Stimulated activated CD4-positive, alpha-beta T cell treated with anti-CD3 and anti-CD28 coated beads, Interleukin-2, amount 100 ng/mL, for 4 hours (primary cell): ENCODE results near the gene GATAD2B.
"Not testable (repeated sequence)": the region's sequence is repeated elsewhere in the genome, so short reads cannot be mapped to it uniquely, and the experiment has no call there.

Experiments
- DNase-seq: peaks from one replicate; pipeline ENCODE4 v3.0.0-alpha.2; 2020; ENCODE audit warnings: low read depth

GATAD2B gene

DNA sequence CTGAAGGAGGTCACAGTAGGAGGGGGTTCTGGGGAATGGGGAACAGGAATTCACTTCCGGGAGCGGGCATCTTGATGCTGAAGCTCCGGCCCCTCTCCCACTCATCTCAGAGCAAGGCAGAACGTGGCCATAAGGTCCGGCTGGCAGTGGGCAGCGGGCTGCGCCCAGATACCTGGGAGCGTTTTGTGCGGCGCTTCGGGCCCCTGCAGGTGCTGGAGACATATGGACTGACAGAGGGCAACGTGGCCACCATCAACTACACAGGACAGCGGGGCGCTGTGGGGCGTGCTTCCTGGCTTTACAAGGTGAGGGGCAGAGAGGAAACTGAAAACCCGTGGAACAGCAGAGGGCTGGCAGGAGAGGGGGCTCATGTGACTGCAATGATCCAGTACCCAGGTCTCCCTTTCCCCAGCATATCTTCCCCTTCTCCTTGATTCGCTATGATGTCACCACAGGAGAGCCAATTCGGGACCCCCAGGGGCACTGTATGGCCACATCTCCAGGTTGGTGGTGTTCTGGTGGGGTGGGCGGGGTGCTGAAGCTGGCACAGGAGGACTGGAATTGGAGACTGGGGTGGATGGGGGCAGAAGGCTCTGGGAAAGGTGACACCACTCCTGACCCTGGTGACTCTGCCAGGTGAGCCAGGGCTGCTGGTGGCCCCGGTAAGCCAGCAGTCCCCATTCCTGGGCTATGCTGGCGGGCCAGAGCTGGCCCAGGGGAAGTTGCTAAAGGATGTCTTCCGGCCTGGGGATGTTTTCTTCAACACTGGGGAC is 144.5 kb downstream of the GATAD2B start:
- no peak for DNase-seq

DNA sequence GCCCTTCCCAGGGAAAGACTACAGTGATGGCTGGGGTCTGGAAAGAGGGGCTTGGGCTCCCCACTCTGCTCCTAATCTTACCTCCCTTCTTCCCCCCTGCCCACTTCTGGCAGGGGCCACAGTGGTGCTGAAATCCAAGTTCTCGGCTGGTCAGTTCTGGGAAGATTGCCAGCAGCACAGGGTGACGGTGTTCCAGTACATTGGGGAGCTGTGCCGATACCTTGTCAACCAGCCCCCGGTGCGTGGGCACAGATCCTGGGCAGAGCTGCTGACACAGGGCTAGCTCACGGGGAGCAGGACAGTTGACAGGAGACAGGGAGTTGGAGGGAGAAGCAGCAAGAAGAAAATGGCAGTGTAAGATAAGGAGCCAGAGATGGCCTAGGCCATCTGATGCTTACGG is 145.1 kb downstream of the GATAD2B start:
- DNase-seq: no peak

DNA sequence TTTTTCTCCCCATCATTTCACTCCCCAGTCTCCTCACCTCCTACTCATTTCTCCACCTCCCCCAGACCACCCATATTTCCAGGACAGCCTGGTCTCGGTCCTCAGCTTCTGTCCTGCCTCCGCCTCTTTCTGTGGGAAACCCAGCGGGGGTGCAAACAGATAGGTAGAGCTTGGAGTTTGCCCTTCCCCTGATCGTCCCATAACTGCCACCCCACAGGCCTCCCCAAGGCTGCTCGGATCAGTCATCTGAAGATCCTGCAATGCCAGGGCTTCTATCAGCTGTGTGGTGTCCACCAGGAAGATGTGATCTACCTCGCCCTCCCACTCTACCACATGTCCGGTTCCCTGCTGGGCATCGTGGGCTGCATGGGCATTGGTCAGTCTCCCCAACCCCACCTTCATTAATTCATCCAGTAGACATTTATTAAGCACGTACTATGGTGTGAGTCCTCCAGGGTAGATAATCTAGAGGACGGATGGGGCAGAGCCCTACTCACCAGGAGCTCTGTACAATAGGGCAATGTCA is 145.9 kb downstream of the GATAD2B start:
- DNase-seq: no peak

DNA sequence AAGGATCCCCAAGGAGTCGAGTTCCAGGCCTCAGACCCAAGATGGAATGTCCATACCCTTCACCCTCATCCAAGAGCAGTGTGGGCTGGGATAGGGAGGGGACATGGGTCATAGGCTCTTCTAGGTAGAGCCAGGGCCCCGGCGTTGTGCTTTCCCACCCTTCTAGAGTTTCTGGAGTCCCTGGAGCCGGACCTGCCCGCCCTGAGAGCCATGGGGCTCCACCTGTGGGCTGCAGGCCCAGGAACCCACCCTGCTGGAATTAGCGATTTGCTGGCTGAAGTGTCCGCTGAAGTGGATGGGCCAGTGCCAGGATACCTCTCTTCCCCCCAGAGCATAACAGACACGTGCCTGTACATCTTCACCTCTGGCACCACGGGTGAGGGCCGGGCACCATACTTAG is 146.4 kb downstream of the GATAD2B start:
- DNase-seq: no peak

DNA sequence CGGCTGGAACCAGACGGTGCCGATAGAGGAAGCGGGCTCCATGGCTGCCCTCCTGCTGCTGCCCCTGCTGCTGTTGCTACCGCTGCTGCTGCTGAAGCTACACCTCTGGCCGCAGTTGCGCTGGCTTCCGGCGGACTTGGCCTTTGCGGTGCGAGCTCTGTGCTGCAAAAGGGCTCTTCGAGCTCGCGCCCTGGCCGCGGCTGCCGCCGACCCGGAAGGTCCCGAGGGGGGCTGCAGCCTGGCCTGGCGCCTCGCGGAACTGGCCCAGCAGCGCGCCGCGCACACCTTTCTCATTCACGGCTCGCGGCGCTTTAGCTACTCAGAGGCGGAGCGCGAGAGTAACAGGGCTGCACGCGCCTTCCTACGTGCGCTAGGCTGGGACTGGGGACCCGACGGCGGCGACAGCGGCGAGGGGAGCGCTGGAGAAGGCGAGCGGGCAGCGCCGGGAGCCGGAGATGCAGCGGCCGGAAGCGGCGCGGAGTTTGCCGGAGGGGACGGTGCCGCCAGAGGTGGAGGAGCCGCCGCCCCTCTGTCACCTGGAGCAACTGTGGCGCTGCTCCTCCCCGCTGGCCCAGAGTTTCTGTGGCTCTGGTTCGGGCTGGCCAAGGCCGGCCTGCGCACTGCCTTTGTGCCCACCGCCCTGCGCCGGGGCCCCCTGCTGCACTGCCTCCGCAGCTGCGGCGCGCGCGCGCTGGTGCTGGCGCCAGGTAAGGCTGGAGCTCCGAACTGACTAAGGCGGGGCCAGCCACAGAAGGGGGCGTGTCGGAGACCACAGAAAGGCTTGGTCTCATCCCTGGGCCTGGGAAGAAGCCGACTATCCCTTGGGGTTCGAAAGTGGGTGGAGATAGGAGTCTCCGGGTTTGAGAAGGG is 147.1 kb downstream of the GATAD2B start:
- DNase-seq: peak; percentile 46

DNA sequence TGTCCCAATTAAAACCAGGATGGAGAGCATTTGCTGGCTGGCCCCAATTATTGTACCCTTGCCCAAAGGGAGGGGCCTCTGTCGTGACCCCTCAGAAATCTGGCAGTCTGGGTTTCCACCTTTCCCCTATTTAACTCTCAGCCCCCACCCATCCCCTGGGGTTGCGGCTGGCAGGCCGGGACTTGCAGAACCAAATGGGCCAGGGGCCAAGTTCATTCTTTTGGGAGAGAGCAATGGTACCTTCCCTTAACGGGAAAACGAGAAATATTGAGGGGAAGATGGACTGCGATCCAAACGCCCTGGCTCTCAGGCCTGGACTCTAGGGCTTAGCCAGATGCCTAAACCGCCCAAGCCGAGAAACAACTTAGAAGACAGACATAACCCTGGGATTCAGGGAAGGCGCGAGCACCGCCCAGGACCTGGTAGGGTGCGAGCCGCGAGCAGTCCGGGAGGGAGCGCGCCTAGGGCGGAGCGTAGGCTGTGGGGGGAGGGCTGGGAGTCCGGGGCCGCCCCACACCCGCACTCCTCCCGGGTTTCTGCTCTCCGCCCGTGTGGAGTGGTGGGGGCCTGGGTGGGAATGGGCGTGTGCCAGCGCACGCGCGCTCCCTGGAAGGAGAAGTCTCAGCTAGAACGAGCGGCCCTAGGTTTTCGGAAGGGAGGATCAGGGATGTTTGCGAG is 147.9 kb downstream of the GATAD2B start, which contains the start of gene SLC27A3:
TSS of gene SLC27A3 (plus strand) at position 628 of the 678 bp plus-strand sequence. CDS start 91 bp downstream, outside the sequence.
- DNase-seq: no peak

DNA sequence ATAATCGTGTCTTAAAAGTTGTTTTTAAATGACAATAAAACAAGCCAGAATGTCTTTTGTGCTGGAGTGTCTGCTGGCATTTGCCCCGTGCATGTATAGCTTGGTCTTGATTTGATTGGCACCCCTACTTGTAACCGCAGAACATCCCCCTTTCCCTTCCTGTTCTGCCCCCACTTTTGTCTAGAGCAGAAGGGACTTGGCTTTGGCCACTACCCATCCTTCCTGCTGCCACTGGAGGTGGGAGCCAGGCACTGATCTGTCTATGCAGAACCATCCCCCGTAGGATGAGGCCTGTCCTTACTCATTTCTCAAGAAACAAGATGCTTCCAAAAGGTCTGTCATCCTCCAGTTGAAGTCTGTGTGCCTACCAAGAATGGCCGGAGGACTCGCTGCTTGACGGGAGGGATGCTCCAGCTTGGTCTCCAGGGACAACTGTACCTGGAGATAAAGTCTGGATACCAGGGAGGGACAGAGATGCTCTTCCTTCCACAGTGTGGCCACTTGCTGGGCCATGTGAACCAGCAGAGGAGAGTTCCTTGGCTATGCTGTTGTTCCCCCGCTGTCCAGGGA is 148.7 kb downstream of the GATAD2B start:
- no peak for DNase-seq

DNA sequence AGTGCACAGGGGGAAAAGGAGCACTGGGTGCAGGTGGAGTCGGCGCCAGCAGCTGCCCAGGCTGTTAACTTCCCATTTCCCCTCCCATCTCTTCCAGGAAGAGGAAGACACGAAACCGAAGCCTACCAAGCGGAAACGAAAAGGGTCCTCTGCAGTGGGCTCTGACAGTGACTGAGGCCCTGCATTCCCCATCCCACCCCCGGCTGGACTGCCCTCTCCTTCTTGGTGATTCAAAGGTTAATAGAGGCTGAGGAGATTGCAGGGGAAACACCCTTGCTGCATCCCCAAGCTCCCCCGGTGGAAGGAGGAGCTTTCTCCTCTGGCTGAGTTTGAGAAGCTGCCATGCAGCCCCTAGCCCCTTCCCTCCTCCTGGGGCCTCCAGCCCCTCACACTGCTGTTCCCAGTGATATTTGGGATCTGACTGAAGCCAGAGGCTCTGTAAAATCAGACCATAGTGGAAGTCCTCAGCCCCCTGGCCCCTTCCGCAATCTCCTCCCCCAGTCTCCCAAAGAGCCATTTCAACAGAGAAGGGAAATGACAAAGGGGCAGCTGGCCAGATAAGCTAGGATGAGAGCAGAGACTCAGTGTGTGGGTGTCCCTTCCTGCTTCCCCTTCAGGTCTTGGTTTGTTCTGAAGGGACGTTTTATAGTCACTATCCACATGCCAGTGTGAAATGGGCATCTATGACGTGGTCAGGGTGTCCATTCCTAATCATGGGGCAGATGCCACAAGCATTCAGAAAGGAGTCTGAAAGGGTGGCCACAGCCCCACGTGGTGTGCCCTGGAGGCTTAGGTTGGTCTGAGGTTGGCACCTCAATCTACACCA is 149.5 kb downstream of the GATAD2B start:
- no peak for DNase-seq

DNA sequence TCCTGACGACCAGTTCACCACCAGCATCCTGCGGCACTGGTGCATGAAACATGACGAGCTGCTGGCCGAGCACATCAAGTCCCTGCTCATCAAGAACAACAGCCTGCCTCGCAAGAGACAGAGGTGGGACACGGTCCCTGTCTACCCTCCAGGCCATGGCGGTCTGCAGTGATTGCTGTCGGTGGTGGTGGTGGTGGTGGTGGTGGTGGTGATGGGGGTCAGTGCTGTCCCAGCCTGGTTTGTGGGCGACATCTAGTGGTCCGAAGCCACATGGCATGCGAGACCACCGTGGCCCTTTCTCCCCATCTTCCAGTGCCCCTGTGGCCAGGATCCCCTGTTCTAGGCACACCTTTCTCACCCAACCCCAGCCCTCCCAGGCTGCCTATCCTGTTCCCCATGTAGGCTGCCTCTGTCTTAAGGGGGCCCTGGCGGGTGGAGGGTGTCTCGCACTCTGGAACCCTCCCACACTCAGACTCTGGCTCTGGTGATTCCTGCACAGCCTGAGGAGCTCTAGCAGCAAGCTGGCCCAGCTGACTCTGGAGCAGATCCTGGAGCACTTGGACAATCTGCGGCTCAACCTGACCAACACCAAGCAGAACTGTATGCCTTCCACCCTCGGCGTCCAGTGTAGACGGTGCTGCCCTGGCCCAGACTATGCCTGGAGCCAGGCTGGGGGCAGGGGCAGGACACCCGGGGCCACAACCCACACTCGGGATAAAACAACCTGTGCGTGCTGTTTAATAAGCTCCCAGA is 150.8 kb downstream of the GATAD2B start:
- DNase-seq: no peak

DNA sequence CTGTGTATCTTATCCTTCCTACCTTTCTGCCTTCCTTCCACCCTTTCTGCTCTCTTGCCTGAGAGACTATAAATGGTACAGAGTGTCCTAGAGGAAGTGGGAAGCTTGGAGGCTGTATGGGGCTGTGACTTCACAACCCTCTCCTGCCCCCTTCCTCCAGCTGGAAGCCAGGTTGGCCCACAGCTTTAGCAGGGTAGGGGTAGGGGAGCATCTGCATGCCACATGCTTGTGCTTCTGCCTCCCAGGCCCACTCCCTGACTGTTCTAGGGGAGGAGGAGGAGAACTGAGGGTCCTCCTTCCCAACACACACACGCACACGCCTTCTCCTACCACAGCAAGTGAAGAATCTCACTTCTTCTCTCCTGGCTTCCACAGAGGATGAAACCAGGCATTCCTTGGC is 151.5 kb downstream of the GATAD2B start:
- DNase-seq: no peak

DNA sequence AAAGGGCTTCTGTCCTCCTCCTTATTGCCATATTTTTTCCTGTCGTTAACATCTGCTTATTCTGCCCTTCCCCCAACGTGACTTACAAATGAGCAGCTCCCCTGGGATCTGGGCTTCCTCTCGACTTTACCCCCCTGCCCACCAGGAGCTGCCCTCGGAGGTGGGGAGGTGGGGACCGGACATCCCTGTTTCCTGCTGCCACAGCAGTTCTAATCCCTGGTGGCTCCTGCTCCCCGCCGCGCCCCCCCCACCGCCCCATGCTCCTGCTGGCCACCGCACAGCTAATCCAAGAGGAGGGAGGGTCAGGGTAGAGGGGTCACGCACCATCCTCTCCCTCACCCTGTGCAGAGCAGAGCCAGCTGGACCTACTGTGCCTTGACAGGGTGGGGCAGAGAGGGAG is 152.0 kb downstream of the GATAD2B start:
- DNase-seq: no peak

DNA sequence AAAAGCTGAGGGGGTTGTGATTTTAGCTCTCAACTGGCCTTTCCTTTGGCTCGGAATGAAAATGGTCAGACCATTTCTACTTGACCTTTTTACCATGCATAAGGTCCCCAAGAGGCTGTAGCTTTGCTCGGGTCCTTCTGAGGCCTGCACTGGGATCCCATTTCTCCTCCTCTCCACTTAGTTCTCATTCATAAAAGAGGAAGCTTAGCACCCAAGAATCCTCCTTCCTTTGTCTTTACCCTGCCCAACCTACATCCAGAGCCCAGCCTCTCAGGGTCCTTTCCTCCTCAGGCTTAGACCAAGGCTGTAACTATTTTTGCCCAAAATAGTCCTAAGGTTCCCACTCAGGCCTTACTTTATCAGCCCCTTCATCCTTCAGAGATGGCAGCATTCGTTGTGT is 153.6 kb downstream of the GATAD2B start:
- DNase-seq: no peak

DNA sequence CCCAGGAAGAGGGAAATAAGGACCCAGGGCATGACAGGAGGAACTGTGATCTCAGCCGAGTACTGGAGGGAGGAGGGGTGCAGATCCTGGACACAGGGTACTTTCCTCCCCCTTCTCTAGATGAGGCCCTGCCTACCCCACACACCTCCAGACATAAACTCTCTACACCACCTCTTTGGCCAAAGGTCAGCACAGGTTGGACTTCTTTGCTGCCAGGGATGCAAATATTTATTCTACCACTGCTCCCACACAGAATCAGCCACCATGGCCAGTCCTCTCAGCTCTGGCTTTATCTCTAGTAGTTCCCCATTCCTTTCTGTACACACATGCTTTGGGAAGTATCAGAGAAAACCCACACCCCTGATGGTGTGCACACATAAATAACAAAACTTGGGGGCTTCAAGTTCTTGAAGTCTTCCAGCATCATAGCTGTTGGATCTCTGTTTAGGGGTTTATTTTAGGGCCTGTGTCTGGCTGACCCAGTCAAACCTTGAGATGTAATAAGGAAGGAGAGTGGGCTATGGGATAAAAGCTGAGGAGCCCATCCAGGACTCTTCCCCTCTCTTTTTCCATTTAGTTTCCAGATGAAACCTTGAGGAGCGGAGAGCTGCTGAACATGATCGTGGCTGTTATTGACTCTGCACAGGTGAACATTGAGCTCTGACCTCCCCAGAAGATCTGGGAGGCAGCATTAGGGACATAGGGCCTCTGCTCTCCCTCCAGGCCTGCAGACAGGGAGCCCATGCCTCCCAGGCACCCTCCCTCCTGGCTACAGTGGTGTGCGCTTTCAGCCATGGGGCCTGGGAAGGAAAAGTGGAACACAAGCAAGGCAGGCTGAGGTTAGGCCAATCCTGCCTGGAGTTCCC is 154.2 kb downstream of the GATAD2B start:
- DNase-seq: no peak

DNA sequence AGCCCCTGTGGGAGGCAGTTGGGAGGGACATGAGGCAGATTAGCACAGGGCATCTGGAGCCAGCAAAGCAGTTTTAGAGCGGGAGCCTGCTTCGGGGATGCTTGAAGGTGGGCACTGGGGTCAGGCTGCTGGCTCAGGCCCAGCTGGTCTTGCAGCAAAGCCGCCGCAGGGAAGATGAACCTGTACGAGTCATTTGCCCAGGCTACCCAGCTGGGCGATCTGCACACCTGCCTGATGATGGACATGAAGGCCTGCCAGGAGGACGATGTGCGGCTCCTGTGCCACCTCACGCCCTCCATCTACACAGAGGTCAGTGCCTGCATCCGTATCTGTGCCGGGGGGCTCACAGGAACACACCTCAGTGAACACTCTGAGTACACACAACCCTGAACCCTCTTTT is 155.3 kb downstream of the GATAD2B start:
- DNase-seq: no peak

DNA sequence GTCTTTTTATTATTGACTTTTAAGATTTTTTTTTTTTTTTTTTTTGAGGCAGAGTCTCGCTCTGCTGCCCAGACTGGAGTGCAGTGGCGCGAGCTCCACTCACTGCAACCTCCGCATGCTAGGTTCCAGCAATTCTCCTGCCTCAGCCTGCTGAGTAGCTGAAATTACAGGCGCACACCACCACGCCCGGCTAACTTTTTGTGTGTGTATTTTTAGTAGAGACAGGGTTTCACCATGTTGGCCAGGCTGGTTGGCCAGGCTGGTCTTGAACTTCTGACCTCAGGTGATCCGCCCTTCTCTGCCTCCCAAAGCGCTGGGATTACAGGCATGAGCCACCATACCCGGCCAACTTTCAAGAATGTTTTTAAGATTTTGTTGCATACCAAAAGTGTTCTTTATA is 156.1 kb downstream of the GATAD2B start:
- DNase-seq: not testable (repeated sequence)

DNA sequence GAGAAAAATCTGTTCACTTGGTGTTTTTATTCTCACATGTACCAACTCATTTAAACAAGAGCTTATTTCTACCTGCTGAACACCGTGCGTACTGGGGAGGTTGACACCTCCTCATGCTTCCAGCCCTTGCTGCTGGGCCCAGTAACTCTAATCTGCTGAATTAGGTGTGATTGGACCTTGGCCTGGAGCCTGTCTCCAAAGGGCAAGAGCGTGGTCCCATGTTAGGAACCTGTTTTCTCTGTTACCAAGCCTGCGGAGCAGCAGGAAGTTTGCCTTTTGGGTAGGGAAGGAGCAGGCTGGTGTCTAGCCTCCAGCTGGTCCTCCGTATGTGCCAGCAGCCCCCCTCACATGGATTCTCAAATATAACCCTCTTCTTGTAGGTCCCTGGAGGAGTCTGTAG is 158.5 kb downstream of the GATAD2B start:
- DNase-seq: no peak

DNA sequence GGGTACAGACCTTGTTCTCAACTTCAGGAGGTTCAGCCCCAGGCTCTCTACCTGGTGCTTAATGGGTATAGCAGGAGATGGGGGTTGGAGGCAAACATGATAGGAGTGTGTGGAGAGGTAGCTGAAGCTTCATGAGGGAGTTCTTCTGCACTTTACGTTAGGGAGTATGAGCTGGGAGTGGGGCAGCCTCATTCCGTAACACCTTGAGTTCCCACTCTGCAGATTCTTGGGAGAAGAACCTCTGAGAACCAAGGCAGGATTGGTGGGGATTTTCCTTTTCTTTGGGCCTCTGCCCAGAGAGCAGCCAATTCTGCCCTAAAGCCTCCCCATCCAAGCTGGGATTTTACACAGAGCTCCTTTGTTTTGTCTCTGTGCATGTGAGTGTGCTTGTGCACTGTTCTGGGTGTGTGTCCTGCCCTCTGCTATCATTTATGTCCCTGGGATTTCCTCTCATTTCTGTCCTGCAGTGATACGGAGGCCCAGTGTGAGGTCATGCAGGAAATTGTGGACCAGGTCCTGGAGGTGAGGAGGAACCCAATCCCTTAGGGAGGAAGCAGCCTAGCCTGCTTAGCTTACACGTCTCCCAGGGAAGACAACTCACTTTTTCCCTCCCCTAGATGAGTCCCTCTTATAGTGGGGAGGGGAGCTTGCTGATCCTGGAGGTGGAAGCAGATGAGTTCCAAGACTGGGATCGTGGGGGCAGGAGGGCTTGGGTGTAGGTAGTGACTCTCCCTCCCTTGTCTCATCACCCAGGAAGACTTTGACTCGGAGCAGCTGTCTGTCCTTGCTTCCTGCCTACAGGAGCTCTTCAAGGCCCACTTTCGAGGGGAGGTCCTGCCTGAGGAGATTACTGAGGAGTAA is 159.2 kb downstream of the GATAD2B start:
- DNase-seq: no peak

DNA sequence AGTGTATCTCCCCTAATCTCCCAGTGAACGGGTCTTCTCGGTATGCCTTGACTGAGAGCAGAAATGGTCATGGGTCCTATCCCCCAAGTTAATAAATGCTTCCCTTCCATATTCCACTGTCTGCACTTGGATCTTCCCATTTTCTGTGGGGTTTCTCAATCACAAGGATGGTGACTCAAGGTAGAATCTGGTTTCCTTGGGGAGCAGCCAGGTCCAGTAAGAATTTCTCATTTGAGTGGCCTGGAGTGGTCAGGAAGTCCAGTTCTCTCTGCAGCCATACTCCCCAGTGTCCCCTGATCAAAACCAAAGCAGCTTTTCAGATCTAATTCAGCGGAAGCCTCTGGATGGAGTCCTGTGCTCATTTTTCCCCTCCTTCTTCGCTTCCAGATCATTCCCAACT is 162.3 kb downstream of the GATAD2B start:
- DNase-seq: no peak
